HG03571 (cell line): ENCODE data around the gene TFB2M.

Experiments
- ATAC-seq: cut with Tn5 transposase; IDR thresholded peaks from one replicate; pipeline ENCODE4 v1.9.1; 2021; ENCODE audit not compliant: unreplicated experiment

TFB2M gene

GRCh38 chr1:246515390-246516005, 50.6 kb downstream of the TFB2M start:
- ATAC-seq = no peak

- ATAC-seq = no peak
Measured at GRCh38 chr1:246513619-246514343, 52.3 kb downstream of the TFB2M start.

- ATAC-seq = no peak
Measured at GRCh38 chr1:246513041-246513440, 53.0 kb downstream of the TFB2M start.

- no peak for ATAC-seq
Measured at GRCh38 chr1:246512635-246513034, 53.4 kb downstream of the TFB2M start.

- no peak for ATAC-seq
Measured at GRCh38 chr1:246512230-246512629, 53.8 kb downstream of the TFB2M start.

- ATAC-seq = no peak
Measured at GRCh38 chr1:246511203-246511602, 54.9 kb downstream of the TFB2M start.

- no peak for ATAC-seq
Measured at GRCh38 chr1:246510147-246511030, 55.7 kb downstream of the TFB2M start.

- no peak for ATAC-seq
Measured at GRCh38 chr1:246508897-246509688, 57.0 kb downstream of the TFB2M start.

- ATAC-seq = peak; percentile 93
Measured at GRCh38 chr1:246506674-246507481, 59.2 kb downstream of the TFB2M start, which contains the start of gene SMYD3. Gene SMYD3, minus strand, starts transcription at chr1:246507279.

GRCh38 chr1:246506367-246506673, 59.7 kb downstream of the TFB2M start:
- ATAC-seq = peak; percentile 3

- ATAC-seq = no peak
Measured at GRCh38 chr1:246503341-246503740, 62.7 kb downstream of the TFB2M start.

GRCh38 chr1:246497331-246497915, 68.6 kb downstream of the TFB2M start:
- ATAC-seq = no peak

GRCh38 chr1:246492611-246493245, 73.3 kb downstream of the TFB2M start:
- ATAC-seq = no peak

- ATAC-seq = no peak
Measured at GRCh38 chr1:246491551-246492053, 74.5 kb downstream of the TFB2M start.
